DOHH2 (cell line): Measurements from ENCODE around the gene PTPRN2.

ENCODE experiments used
- H3F3A ChIP-seq: fragments of 200-600 bp; sonication (generic), shearing (Covaris generic); 2 replicates; pipeline ENCODE4 v1.6.0; 2016; ENCODE audit warnings: antibody characterized with exemption, mild to moderate bottlenecking; ENCODE audit not compliant: control insufficient read depth, insufficient read depth
- H3K27ac ChIP-seq: fragments of 200-600 bp; sonication (generic); 2 replicates; pipeline ENCODE4 v1.5.1; 2014; ENCODE audit warnings: low read depth, mild to moderate bottlenecking, low read length, moderate library complexity
- H3K27me3 ChIP-seq: fragments of 200-600 bp; sonication (generic); 2 replicates; pipeline ENCODE4 v1.6.1; 2014; ENCODE audit warnings: mild to moderate bottlenecking, low read length, mixed read lengths; ENCODE audit not compliant: control insufficient read depth
- H3K36me3 ChIP-seq: fragments of 200-600 bp; sonication (generic); 2 replicates; pipeline ENCODE4 v1.6.1; 2014; ENCODE audit warnings: mild to moderate bottlenecking, low read length, moderate library complexity, mixed read lengths; ENCODE audit not compliant: control insufficient read depth
- H3K4me1 ChIP-seq: fragments of 200-600 bp; sonication (generic); 2 replicates; pipeline ENCODE4 v1.6.1; 2014; ENCODE audit warnings: mild to moderate bottlenecking, low read length, mixed read lengths; ENCODE audit not compliant: control insufficient read depth
- H3K4me2 ChIP-seq: fragments of 200-600 bp; sonication (generic); 2 replicates; pipeline ENCODE4 v1.6.0; 2014; ENCODE audit warnings: mild to moderate bottlenecking, low read length, moderate library complexity
- H3K4me3 ChIP-seq: fragments of 200-600 bp; sonication (generic); 2 replicates; pipeline ENCODE4 v1.5.1; 2014; ENCODE audit warnings: mild to moderate bottlenecking, low read length, mixed read lengths
- H3K79me2 ChIP-seq: fragments of 200-600 bp; sonication (generic); 2 replicates; pipeline ENCODE4 v1.6.1; 2014; ENCODE audit warnings: mild to moderate bottlenecking, low read length, mixed read lengths; ENCODE audit not compliant: control insufficient read depth
- H3K9me2 ChIP-seq: fragments of 200-600 bp; sonication (generic); replicated peaks from 2 replicates; pipeline ENCODE4 v1.6.1; 2014; ENCODE audit warnings: mild to moderate bottlenecking, low read length, mixed read lengths; ENCODE audit not compliant: control insufficient read depth
- H3K9me3 ChIP-seq: fragments of 200-600 bp; sonication (generic); 2 replicates; pipeline ENCODE4 v1.6.1; 2014; ENCODE audit warnings: antibody characterized with exemption, low read length, mixed read lengths; ENCODE audit not compliant: control insufficient read depth, insufficient read depth
- H4K20me1 ChIP-seq: fragments of 200-600 bp; sonication (generic); 2 replicates; pipeline ENCODE4 v1.6.0; 2014; ENCODE audit warnings: low read depth, mild to moderate bottlenecking, antibody characterized with exemption, low read length, moderate library complexity; ENCODE audit not compliant: control insufficient read depth, insufficient read depth
- CTCF ChIP-seq: fragments of 200-600 bp; sonication (generic); IDR thresholded peaks from one replicate; pipeline ENCODE4 v1.5.1; 2014; ENCODE audit warnings: antibody characterized with exemption, mild to moderate bottlenecking, low read depth, low read length; ENCODE audit not compliant: poor library complexity, severe bottlenecking
- EZH2phosphoT487 ChIP-seq: fragments of 200-600 bp; sonication (generic); IDR thresholded peaks from 2 replicates; pipeline ENCODE4 v1.6.1; 2017; ENCODE audit warnings: borderline replicate concordance, mild to moderate bottlenecking, antibody characterized with exemption, low read length, moderate library complexity, mixed read lengths

PTPRN2 gene

GRCh38 chr7:158559356-158559755, 28.3 kb downstream of the PTPRN2 start:
- Histone ChIP-seq H3F3A (no peaks in the 10 kb centered on the region), H3K79me2 (no peaks in the 10 kb centered on the region), H3K9me3 (no peaks in the 10 kb centered on the region), H3K4me3 (no peak overlapping the region), H3K9me2 (no peaks in the 10 kb centered on the region), H3K27me3 (no peaks in the 10 kb centered on the region), H4K20me1 (no peaks in the 10 kb centered on the region), H3K4me2 (no peak overlapping the region), H3K27ac (no peak overlapping the region), H3K4me1 (no peaks in the 10 kb centered on the region), H3K36me3 (no peaks in the 10 kb centered on the region)
- no peak for TF ChIP-seq EZH2phosphoT487
- no peak for TF ChIP-seq CTCF

GRCh38 chr7:158558816-158559215, 28.8 kb downstream of the PTPRN2 start:
- H3K9me2 ChIP-seq: no peaks in the 10 kb centered on the region
- H4K20me1 ChIP-seq: no peaks in the 10 kb centered on the region
- H3K9me3 ChIP-seq: no peaks in the 10 kb centered on the region
- H3K4me2 ChIP-seq: no peak overlapping the region
- no peaks in the 10 kb centered on the region for H3K27me3 ChIP-seq
- H3K4me1 ChIP-seq: no peaks in the 10 kb centered on the region
- no peaks in the 10 kb centered on the region for H3K36me3 ChIP-seq
- no peaks in the 10 kb centered on the region for H3K79me2 ChIP-seq
- H3K27ac ChIP-seq: no peak overlapping the region
- no peak overlapping the region for H3K4me3 ChIP-seq
- TF ChIP-seq EZH2phosphoT487 (no peak), CTCF (no peak)
- no peaks in the 10 kb centered on the region for H3F3A ChIP-seq

GRCh38 chr7:158557441-158557755, 30.2 kb downstream of the PTPRN2 start:
- no peaks in the 10 kb centered on the region for H3K9me3 ChIP-seq
- H3K36me3 ChIP-seq: no peaks in the 10 kb centered on the region
- TF ChIP-seq EZH2phosphoT487 (no peak), CTCF (no peak)
- no peaks in the 10 kb centered on the region for H3K27me3 ChIP-seq
- H3K4me2 ChIP-seq: no peak overlapping the region
- no peaks in the 10 kb centered on the region for H3K4me1 ChIP-seq
- H3F3A ChIP-seq: no peaks in the 10 kb centered on the region
- H3K79me2 ChIP-seq: no peaks in the 10 kb centered on the region
- H4K20me1 ChIP-seq: no peaks in the 10 kb centered on the region
- H3K9me2 ChIP-seq: no peaks in the 10 kb centered on the region
- H3K27ac ChIP-seq: no peak overlapping the region
- H3K4me3 ChIP-seq: no peak overlapping the region

- no peaks in the 10 kb centered on the region for H3K9me2 ChIP-seq
- no peaks in the 10 kb centered on the region for H4K20me1 ChIP-seq
- no peak overlapping the region for H3K4me2 ChIP-seq
- H3F3A ChIP-seq: no peaks in the 10 kb centered on the region
- no peak overlapping the region for H3K4me3 ChIP-seq
- TF ChIP-seq CTCF: no peak
- no peak for TF ChIP-seq EZH2phosphoT487
- H3K79me2 ChIP-seq: no peaks in the 10 kb centered on the region
- no peaks in the 10 kb centered on the region for H3K4me1 ChIP-seq
- H3K36me3 ChIP-seq: no peaks in the 10 kb centered on the region
- H3K27ac ChIP-seq: no peak overlapping the region
- no peaks in the 10 kb centered on the region for H3K9me3 ChIP-seq
- H3K27me3 ChIP-seq: no peaks in the 10 kb centered on the region
Measured at GRCh38 chr7:158556721-158557440, 30.7 kb downstream of the PTPRN2 start.
